BJ (cell line): ENCODE data around the gene TMEM86B. TPM values are rescaled to one million over a fixed set of nuclear protein-coding genes. Genes with fewer than 3 reads are reported as not detected.

Experiments
- CTCF ChIA-PET: fragments of 350-600 bp; formaldehyde crosslinking; extraction: SDS; loops from one replicate; lab custom pipeline; 2021; ENCODE audit warnings: antibody characterized with exemption, inconsistent platforms; lab: Yijun Ruan, JAX
- POLR2A ChIA-PET: fragments of 300-600 bp; sonication (Branson Sonifier 250); formaldehyde crosslinking; extraction: SDS; loops from one replicate; lab custom pipeline; 2021; ENCODE audit warnings: antibody characterized with exemption; lab: Charles Lee
- DNase-seq: peaks from one replicate; pipeline ENCODE4 v3.0.0-alpha.2; 2011; ENCODE audit warnings: low read depth
- H3K27me3 ChIP-seq: 2 replicates; pipeline ENCODE4 v1.6.0; 2011; ENCODE audit warnings: low read length; ENCODE audit not compliant: control insufficient read depth, insufficient read depth
- H3K36me3 ChIP-seq: 2 replicates; pipeline ENCODE4 v1.5.1; 2011; ENCODE audit warnings: low read length; ENCODE audit not compliant: control insufficient read depth, insufficient read depth
- H3K4me3 ChIP-seq: 2 replicates; pipeline ENCODE4 v1.5.1; 2011; ENCODE audit warnings: low read depth, mild to moderate bottlenecking, control low read depth, low read length
- polyA plus RNA-seq: library from polyadenylated mRNA; depleted of rRNA; stranded (reverse); fragments of >200 nt; gene quantifications from 2 replicates; pipeline ENCODE4 v1.2.3, GENCODE V29; 2011
- TF ChIP-seq, protein P1 (sequence below): IDR thresholded peaks from 2 replicates; pipeline ENCODE4 v1.5.1; 2011; ENCODE audit warnings: low read depth, mild to moderate bottlenecking, control low read depth, inconsistent platforms, low read length, moderate library complexity; ENCODE audit not compliant: insufficient read depth

The TMEM86B gene
- polyA plus RNA-seq, 1 experiment, result 1.5 TPM

DNA sequence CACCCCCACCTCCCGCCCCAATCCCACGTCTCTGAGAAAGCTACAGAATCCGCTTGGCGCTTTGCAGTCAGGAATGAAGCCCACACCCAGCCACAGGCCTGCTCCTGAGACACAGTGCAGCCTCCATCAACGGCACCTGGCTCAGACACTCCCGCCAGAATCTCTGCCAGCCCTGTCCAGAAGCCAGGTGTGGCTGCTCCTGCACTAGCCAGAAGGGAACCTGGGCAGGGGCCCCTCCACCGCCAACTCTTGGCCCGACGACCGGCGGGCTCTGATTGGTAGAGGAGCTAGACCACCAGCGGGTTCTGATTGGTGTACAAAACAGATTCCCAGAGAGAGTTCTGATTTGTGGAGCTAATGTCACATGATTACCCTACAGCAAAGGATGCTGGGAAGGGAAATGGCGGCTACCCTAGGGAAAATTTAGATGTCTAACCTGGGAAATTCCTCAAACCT lies 33.1 kb upstream of the TMEM86B start:
- ChIA-PET POLR2A (no interaction called here), CTCF (interaction anchor here (0.9 to 1.5 kb wide), 3 partner anchors 39 to 206 kb away, joined by 3 to 5 read pairs (median 3); no protein-coding TSS in a partner anchor)
- no peaks in the 10 kb centered on the region for H3K27me3 ChIP-seq

DNA sequence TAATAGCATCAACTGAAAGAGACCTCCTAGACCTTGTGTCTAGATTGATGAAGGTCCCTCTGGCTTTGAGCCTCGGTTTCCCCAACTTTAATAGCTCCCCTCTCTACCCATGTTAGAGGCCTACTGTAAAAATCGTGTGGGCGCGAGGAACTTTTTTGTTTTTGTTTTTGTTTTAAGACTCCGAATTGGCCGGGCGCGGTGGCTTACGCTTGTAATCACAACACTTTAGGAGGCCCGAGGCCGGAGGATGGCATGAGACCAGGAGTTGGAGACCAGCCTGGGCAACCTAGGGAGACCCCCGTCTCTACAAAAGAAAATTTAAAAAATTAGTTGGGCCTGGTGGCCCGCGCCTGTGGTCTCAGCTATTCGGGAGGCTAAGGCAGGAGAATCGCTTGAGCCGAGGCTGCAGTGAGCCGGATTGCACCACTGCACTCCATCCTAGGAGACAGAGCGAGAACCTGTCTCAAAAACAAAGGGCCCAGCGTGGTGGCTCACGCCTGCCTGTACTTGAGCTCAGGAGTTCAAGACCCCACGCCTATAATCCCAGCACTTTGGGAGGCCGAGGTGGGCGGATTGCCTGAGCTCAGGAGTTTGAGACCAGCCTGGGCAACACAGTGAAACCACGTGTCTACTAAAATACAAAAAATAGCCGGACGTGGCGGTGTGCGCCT lies 31.1 kb upstream of the TMEM86B start:
- no peaks in the 10 kb centered on the region for H3K27me3 ChIP-seq
- POLR2A ChIA-PET, result interaction anchor here (0.5 to 1.1 kb wide), 2 partner anchors 43 to 143 kb away, joined by 3 to 6 read pairs; no protein-coding TSS in a partner anchor
- TF ChIP-seq, protein P1, sequence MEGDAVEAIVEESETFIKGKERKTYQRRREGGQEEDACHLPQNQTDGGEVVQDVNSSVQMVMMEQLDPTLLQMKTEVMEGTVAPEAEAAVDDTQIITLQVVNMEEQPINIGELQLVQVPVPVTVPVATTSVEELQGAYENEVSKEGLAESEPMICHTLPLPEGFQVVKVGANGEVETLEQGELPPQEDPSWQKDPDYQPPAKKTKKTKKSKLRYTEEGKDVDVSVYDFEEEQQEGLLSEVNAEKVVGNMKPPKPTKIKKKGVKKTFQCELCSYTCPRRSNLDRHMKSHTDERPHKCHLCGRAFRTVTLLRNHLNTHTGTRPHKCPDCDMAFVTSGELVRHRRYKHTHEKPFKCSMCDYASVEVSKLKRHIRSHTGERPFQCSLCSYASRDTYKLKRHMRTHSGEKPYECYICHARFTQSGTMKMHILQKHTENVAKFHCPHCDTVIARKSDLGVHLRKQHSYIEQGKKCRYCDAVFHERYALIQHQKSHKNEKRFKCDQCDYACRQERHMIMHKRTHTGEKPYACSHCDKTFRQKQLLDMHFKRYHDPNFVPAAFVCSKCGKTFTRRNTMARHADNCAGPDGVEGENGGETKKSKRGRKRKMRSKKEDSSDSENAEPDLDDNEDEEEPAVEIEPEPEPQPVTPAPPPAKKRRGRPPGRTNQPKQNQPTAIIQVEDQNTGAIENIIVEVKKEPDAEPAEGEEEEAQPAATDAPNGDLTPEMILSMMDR, result no peak
- H3K36me3 ChIP-seq, result no peaks in the 10 kb centered on the region; the same call in 1 of the 2 replicates
- DNase-seq, result no peak
- peak overlapping the region; percentile 29 for H3K4me3 ChIP-seq
- CTCF ChIA-PET, result interaction anchor here (0.7 to 2.7 kb wide), 5 partner anchors 9 to 158 kb away, joined by 3 to 8 read pairs (median 3); no protein-coding TSS in a partner anchor

More for the DNA sequence above, 33.1 kb upstream of the TMEM86B start:
- Histone ChIP-seq H3K36me3 (no peaks in the 10 kb centered on the region; the same call in 1 of the 2 replicates), H3K4me3 (no peak overlapping the region)
- TF ChIP-seq, protein P1, result no peak
- DNase-seq, result no peak

DNA sequence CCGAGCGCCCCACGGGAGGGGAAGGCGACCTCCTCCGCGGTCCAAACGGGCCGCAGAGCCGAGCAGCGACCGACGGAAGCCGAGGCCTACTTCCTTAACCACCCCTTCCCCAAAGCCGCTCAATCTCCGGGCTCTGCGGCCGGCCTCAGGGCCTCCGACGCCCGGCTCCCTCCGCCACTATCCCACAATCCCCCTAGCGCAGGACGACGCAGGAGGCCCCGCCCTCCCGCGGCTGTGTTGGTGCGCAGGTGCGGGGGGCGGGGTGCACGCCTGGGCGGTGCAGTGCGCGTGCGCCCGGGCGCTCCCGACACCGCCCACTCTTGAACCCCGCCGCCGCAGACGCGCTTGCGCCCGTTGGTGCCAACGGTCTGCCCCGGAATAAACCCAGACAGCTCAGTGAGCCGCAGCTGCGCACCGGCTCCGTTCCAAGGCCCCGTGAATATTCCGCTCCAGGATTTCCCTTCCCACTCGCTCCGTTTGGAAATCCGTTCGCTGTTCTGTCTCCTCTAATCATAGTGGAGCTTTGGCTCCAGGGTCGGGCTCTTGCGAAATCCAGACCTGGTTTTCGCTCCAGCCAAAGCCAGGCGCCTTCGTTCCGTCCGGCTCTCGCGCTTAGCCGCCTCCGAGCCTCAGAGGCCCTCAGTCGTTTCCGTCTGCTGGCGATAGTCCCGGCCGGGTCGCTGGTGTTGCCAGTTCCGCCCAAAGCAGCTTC lies 30.4 kb upstream of the TMEM86B start, which contains the start of gene PPP6R1:
TSS of gene PPP6R1 (minus strand) at position 190 of the 712 bp plus-strand sequence. CDS start 11,914 bp downstream, outside the sequence.
- TF ChIP-seq, protein P1, result no peak
- Histone ChIP-seq H3K27me3 (no peaks in the 10 kb centered on the region), H3K36me3 (no peaks in the 10 kb centered on the region; the same call in 1 of the 2 replicates), H3K4me3 (peak within 1 kb of the TSS; percentile 79)
- DNase-seq, result peak; percentile 98
- CTCF ChIA-PET, result interaction anchor here (0.7 to 2.7 kb wide), 5 partner anchors 9 to 159 kb away, joined by 3 to 8 read pairs (median 3); no protein-coding TSS in a partner anchor
- POLR2A ChIA-PET, result interaction anchor here (0.5 to 1.1 kb wide), 3 partner anchors 42 to 143 kb away, joined by 3 to 6 read pairs (median 6); no protein-coding TSS in a partner anchor

DNA sequence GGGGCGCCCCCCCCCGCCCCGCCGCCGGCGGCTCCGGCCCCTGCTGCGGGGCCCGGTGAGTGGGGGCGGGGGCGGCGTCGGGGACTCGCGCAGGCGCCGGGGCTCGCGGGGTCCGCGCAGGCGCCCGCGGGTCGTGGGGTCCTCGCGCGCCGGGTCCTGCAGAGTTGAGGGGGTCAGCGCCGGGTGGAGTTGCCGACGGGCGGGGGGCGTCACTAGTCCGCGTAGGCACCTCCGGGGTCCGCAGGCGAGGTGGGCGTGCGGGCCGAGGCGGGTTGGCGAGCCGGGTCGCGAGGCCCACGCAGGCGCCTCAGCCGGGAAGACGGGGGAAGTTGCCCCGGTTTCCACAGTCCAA lies 29.9 kb upstream of the TMEM86B start:
- no peak for DNase-seq
- CTCF ChIA-PET, result interaction anchor here (2.7 kb wide), 1 partner anchor 98 kb away, joined by 8 read pairs; no protein-coding TSS in a partner anchor
- TF ChIP-seq, protein P1, result no peak
- POLR2A ChIA-PET, result interaction anchor here (0.7 kb wide), 1 partner anchor 80 kb away, joined by 6 read pairs; no protein-coding TSS in a partner anchor
- H3K4me3 ChIP-seq, result peak overlapping the region; percentile 79
- H3K27me3 ChIP-seq, result no peaks in the 10 kb centered on the region
- peaks cover 2% of the 10 kb centered on the region for H3K36me3 ChIP-seq
